HT-29 (cell line): ENCODE results near the gene FSTL4. TPM values are rescaled to one million over a fixed set of nuclear protein-coding genes. Genes with fewer than 3 reads are reported as not detected.
A peak's percentile ranks its signal among the peaks of the same experiment; 100 is the strongest.
"Not testable (repeated sequence)": the region's sequence is repeated elsewhere in the genome, so short reads cannot be mapped to it uniquely, and the experiment has no call there.

Source experiments
- DNase-seq: peaks from one replicate; pipeline ENCODE4 v3.0.0-alpha.2; 2015; ENCODE audit warnings: low spot score
- total RNA-seq: library from RNA; depleted of rRNA; stranded (reverse); fragments of >200 nt; shearing (Covaris generic); gene quantifications from 2 replicates; pipeline ENCODE4 v1.2.3, GENCODE V29; 2014

FSTL4 gene
- total RNA-seq, 1 experiment from 2014 or later: 0.33 TPM

DNA sequence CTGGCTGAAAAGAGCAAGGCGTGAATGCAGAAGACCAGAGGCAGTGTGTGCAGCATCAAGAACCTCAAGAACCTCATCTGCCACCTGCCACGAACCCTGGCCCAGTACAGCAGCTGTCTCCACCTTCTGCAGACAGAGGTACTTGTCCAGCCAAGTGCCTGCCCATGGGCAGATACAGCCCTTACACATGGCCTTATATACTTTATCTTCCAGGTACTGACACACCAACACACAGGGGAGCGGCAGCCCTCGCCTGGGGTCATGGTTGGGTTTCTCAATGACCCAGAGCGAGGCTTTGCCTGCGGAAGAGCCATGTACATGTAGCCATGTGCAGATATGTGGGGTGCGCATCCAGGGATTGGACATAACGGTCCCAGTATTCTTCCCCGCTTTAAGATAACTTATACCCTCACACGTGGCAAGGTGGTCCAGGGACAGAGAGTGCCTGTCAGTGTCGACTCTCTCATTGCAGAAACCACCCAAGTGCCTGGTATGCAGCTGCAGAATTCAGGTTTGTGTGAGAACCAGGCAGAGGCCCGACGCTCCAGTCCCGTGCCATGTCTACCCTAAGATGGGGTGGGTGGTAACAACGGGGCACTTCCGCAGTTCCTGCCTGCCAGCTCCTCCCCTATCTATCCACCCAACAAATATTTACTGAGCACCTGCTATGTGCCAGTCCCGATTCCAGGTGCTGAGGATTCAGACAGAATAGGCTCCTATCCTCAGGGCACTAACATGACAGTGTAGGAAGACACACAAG, 206.9 kb downstream of the FSTL4 start:
- no peak for DNase-seq

DNA sequence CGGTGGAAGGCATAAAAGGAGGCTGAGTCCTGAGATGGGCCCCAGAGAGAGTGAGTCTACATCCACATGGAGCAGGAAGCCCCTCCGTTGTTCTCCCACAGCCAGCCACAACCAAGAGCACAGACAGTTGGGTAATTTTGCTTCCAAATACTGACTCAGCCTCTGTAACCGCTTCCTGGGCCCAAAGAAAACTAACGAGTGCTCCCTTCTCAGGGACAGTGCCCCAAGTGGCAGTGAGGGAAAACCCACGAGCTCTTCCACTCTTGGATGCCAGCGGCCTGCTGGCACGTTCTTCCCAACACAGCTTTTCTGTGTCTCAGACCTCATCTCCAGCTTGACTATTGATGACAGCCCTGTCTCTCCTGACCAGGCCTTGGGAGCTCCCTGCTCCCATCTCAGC, 207.6 kb downstream of the FSTL4 start:
- DNase-seq: peak; percentile 32

DNA sequence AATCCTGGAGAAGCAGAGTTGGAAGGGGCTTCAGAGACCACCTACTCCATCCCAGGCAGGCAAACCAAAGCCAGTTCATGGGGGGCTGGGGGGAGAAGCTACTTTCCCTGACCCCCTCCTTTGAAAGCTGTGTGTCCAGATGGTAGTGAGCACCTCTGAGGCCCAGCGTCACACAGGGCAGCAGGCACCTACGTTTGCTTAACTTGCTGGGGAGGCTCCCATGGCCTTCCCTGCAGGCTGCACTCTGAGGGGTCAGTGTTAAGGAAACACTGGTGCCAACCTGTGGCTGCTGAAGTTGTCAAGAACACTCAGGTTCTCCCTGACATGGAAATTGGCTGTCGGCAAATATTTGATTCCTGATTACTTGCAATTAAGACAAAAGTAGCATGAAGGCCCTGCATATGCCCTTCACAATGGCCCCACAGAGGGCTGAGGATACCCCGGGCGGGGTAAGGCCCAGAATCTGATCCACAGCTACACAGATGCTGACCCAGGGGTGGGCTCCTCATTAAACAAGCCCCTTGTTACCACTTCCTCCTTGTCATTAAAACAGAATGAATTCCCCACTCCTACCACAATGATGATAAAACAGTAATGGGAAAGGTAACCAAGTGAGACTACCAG, 208.5 kb downstream of the FSTL4 start:
- no peak for DNase-seq

GRCh38 chr5:133402775-133403174, 209.6 kb downstream of the FSTL4 start:
- DNase-seq: no peak

- no peak for DNase-seq
These were observed 210.5 kb downstream of the FSTL4 start for GRCh38 chr5:133401731-133402347.

GRCh38 chr5:133400831-133401351, 211.4 kb downstream of the FSTL4 start:
- DNase-seq: no peak

GRCh38 chr5:133400120-133400519, 212.2 kb downstream of the FSTL4 start:
- DNase-seq: no peak

DNA sequence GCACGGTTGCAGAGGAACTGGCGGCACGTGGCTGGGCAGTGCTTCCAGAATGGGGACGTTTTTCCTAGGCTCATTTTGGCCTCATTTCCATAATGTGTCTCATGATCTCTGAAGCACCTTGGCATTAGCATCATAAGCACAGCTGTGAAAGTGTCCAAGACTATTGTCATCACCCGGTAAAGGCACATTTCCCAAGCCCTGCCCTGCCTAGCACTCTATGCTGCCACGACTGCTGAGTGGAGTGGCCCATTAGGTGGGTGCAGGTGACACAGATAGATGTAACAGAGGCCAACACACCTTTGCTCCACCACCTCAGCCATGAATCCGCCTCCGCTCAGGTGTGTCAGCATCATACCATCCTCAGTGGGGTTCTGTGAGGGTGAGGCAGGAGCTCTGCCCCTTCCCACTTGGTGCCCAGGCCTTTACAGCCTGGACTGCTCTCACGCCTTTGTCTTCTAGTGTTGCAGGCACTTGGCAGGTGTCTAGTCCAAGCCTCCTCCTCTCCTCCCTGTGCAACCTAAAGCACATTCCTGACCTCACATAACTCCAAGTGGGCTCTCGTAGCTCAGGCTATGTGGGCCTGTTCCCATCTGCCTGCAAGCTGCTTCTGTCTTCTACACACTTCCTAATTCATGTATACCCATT, 213.0 kb downstream of the FSTL4 start:
- no peak for DNase-seq

DNA sequence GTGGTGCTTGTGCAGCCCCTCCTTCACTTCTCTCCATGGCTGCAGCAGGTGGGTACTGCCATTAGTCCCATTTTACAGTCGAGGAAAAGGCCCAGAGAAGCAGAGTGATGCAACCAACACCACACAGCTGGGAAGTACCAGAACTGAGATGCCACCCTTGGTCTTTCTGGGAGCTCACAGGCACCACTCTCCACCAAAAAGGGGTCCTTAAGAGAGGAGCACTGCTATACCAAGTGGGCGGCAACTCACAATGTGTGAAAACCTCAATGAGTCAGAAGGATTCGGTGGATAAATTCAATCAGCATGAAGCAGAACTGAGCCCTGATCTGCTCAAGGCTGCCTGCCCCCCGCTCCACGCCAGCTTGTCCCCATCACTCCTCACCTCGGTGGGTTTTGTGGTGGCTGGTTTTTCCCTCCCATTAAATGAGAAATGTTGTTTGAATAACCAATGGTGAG, 213.7 kb downstream of the FSTL4 start:
- DNase-seq: no peak

GRCh38 chr5:133397990-133398645, 214.2 kb downstream of the FSTL4 start:
- no peak for DNase-seq

DNA sequence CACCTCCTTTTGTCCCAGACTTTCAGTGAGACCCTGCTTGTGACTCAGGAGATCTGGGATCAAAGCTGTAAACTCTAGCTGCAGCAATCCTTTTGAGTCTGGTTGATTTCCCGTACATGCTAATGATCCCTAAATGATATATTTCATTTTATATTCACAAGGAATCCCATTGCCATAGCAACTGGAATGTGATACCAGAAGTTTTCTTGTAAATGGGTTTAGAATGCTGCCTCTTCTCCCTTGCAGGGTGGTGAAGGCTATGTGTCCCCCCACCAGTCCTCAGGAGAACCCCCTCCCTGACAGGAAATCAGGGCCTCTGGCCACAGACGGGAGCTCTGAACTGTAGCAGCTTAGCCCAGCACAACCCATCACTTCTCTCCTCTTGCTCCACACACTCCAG, 215.0 kb downstream of the FSTL4 start:
- DNase-seq: no peak

GRCh38 chr5:133396814-133397213, 215.5 kb downstream of the FSTL4 start:
- no peak for DNase-seq

DNA sequence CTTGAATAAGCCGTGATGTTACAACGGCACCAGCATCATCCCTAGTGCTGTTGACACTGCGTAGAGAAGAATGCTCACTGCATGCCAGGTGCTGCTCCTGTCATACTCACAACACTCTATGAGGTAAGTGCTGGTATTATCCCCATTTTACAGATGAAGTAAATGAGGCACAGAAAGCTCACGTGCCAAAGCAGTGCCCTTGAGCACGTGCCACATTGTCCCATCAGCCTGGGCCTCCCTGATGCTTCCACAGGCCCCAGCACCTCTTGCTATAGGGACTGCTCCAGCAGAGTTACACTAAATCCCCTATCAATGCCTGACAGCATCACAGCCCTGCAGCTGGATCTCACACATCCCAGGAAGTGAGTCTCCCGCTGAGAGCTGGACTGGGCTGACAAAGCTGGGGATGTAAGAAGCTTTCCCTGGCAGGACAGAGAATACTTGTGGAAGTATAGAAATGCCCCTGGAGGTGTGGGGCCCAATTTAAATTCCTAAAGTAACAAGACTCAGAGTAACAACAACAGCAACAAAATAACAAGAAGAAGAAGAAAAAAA, 216.1 kb downstream of the FSTL4 start:
- no peak for DNase-seq

- DNase-seq: not testable (repeated sequence)
These were observed 217.1 kb downstream of the FSTL4 start for GRCh38 chr5:133395207-133395606.

- DNase-seq: not testable (repeated sequence)
These were observed 217.9 kb downstream of the FSTL4 start for GRCh38 chr5:133394477-133394817.

GRCh38 chr5:133393776-133394476, 218.4 kb downstream of the FSTL4 start:
- no peak for DNase-seq

DNA sequence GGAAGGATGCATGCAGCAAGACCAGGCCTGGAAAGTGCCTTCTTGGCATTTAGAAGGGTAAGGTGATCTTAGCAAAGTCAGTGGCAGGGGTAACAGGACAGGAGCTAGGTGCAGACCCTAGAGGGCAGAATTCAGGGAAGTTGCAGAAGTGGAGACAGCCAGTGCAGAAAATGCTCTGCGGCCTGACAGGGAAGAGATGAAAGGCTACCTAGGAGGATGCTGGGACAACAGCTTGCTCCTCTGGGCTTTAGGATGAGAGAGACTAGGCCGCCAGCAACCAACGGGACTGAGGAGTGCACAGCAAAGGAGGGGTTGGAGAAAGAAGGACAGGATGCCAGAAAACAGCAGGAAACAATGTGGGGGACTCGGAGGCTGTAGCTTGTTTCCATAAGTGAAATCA, 219.9 kb downstream of the FSTL4 start:
- DNase-seq: no peak

DNA sequence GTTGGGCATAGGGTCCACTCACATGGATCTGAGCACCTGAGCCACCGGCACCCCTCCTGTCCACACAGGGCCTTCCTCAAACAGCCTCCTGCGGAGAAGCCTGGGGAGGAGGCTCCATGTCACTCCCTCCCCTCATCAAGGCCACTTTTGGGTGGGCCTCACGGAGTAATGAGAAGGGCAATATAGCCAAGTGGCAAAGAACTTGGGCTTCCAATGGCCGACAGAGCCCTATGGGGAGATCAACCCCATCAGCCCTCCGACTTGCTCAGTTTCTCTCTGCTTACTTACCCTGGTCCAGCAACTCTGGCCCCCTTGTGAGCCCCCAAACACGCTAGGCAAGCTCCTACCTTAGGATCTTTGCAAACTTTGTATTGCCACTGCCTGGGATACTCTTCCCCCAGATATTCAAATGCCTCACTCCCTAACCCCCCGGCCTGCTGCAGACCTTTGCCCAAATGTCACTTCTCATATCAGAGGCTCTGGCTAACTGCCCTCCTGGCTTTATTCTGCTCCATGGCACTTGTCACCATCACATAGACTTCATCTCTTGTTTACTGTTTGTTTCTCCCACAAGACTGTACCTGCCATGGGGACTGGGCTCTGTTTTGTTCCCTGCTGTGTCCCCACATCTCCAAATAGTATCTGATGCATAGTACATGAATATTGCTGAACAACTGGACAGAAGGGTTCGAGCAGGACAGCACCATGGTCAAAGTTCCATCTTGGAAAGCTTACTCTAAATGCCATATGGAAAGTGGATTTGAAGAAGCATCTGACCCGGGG, 220.8 kb downstream of the FSTL4 start:
- DNase-seq: no peak

DNA sequence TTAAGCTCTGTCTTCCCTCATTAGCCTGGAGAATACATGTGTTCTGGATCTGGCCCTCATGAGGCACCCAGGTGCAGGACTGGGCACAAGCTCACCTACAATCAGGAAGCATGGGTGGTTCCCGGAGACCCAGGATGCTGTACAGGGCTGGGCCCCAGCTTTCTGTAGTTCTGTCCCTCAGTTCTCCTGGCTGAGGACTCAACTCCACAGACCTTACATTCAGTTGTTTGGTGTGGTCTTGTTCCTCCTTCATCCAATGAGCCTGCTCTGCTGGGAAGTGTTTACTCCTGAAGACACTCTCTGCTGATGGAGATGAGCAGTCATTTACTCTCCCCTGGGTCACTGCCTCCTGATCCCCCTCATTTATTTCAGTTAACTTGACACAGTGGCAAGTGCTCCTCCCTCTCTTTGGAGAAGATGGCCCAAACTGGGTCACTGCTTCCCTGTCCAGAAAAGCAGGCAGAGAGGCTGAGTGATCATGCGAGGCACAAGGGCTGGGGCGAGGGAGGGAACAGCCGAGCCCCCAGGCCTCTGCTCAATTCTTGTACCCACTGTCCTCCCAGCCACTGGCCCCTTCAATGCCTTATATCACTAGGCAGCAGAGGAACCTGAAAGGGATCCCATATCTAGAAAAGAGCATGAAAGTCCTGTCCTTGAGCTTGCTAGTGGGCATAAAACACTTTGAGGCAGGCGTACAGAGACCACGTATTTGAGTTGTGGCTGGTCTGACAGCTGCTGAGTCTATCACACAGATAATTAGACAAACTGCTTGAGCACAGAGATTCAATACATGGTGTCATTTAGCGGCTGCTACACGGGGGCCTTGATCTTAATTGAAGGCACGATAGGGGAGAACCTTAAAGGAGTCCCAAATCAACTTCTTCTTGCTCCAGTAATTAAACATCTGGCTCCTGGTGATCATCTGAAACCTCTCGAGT, 221.7 kb downstream of the FSTL4 start:
- no peak for DNase-seq
